ENCODE measurements around the gene HPSE. TPM values are rescaled to one million over a fixed set of nuclear protein-coding genes. Genes with fewer than 3 reads are reported as not detected.

Gene HPSE
- total and polyA plus RNA-seq, 9 of the 15 experiments (the other 6 are each of a cell fraction or from before 2014, with no cell fraction given): 0.01 to 0.42 (median 0.14) TPM; not detected in 1

DNA sequence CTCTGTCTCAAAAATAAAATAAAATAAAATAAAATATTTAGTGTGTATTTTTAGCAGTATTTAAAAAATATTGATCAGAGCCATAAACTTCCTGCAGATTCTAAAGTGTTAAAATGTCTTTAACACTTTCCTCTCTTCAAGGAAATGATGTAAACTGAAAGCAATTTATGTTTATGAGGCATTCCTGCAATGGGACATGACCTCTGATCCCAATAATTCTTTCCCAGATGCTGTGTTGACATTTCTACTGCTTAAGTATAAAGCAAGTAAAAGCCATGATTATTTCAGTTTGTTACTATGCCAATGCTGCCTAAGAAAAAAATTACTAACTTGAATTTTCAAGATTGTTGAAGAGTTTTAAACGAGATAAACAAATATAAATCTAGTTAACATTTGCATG is 79.1 kb downstream of the HPSE start (continued):
- TF ChIP-seq, protein P1, sequence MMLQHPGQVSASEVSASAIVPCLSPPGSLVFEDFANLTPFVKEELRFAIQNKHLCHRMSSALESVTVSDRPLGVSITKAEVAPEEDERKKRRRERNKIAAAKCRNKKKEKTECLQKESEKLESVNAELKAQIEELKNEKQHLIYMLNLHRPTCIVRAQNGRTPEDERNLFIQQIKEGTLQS (IDR thresholded peaks at IDR 0.05): peak; percentile 69; the same call in 1 of the 2 replicates
- TF ChIP-seq, protein P1 (CRISPR knock-in tag; conservative IDR thresholded peaks at IDR 0.05): no peak
- TF ChIP-seq TEAD2 (tag; IDR thresholded peaks at IDR 0.05) (no peak), GTF2F1 (IDR thresholded peaks at IDR 0.05; ENCODE audit: low read depth, low read length) (no peak), PHF20 (IDR thresholded peaks at IDR 0.05; ENCODE audit: partially characterized antibody) (no peak), ATF6 (CRISPR knock-in tag; IDR thresholded peaks at IDR 0.05) (no peak), FOXJ3 (CRISPR knock-in tag; IDR thresholded peaks at IDR 0.05) (no peak), PCBP2 (IDR thresholded peaks at IDR 0.05; ENCODE audit: low read depth, low read length, poor library complexity, severe bottlenecking) (no peak), HSF4 (CRISPR knock-in tag; IDR thresholded peaks at IDR 0.05; ENCODE audit: borderline replicate concordance) (no peak), SMAD1 (IDR thresholded peaks at IDR 0.05; ENCODE audit: low read depth, low read length, partially characterized antibody) (no peak), ZNF12 (CRISPR knock-in tag; IDR thresholded peaks at IDR 0.05) (no peak), FOXA1 (IDR thresholded peaks at IDR 0.05; ENCODE audit: borderline replicate concordance) (no peak), RBFOX2 (IDR thresholded peaks at IDR 0.05; ENCODE audit: low read depth, low read length) (no peak), SAFB (IDR thresholded peaks at IDR 0.05; ENCODE audit: borderline replicate concordance, low read depth, low read length) (no peak), BDP1 (IDR thresholded peaks at IDR 0.05; ENCODE audit: insufficient read depth, insufficient read length) (no peak), RUNX1 (IDR thresholded peaks at IDR 0.05; ENCODE audit: low read depth) (no peak), FOXK2 (conservative IDR thresholded peaks at IDR 0.05 in 1 of 2, IDR thresholded peaks at IDR 0.05 in 1 of 2; ENCODE audit: low read depth in 2 of 2) (no peak), NR1H2 (CRISPR knock-in tag; IDR thresholded peaks at IDR 0.05) (no peak)
- TF ChIP-seq, protein P2, sequence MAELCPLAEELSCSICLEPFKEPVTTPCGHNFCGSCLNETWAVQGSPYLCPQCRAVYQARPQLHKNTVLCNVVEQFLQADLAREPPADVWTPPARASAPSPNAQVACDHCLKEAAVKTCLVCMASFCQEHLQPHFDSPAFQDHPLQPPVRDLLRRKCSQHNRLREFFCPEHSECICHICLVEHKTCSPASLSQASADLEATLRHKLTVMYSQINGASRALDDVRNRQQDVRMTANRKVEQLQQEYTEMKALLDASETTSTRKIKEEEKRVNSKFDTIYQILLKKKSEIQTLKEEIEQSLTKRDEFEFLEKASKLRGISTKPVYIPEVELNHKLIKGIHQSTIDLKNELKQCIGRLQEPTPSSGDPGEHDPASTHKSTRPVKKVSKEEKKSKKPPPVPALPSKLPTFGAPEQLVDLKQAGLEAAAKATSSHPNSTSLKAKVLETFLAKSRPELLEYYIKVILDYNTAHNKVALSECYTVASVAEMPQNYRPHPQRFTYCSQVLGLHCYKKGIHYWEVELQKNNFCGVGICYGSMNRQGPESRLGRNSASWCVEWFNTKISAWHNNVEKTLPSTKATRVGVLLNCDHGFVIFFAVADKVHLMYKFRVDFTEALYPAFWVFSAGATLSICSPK (IDR thresholded peaks at IDR 0.05; ENCODE audit: borderline replicate concordance): no peak
- TF ChIP-seq, protein P3, sequence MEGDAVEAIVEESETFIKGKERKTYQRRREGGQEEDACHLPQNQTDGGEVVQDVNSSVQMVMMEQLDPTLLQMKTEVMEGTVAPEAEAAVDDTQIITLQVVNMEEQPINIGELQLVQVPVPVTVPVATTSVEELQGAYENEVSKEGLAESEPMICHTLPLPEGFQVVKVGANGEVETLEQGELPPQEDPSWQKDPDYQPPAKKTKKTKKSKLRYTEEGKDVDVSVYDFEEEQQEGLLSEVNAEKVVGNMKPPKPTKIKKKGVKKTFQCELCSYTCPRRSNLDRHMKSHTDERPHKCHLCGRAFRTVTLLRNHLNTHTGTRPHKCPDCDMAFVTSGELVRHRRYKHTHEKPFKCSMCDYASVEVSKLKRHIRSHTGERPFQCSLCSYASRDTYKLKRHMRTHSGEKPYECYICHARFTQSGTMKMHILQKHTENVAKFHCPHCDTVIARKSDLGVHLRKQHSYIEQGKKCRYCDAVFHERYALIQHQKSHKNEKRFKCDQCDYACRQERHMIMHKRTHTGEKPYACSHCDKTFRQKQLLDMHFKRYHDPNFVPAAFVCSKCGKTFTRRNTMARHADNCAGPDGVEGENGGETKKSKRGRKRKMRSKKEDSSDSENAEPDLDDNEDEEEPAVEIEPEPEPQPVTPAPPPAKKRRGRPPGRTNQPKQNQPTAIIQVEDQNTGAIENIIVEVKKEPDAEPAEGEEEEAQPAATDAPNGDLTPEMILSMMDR (IDR thresholded peaks at IDR 0.05 in 2 of 3, conservative IDR thresholded peaks at IDR 0.05 in 1 of 3; ENCODE audit: insufficient read depth in 2 of 3, low read depth in 1 of 3, low read length in 3 of 3): no peak
- TF ChIP-seq, protein P4, sequence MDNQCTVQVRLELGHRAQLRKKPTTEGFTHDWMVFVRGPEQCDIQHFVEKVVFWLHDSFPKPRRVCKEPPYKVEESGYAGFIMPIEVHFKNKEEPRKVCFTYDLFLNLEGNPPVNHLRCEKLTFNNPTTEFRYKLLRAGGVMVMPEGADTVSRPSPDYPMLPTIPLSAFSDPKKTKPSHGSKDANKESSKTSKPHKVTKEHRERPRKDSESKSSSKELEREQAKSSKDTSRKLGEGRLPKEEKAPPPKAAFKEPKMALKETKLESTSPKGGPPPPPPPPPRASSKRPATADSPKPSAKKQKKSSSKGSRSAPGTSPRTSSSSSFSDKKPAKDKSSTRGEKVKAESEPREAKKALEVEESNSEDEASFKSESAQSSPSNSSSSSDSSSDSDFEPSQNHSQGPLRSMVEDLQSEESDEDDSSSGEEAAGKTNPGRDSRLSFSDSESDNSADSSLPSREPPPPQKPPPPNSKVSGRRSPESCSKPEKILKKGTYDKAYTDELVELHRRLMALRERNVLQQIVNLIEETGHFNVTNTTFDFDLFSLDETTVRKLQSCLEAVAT (IDR thresholded peaks at IDR 0.05): no peak

Measured in K562 (cell line).